Sciatic nerve (tissue), 2 donors: ENCODE results near the gene FAM184B. TPM values are rescaled to one million over a fixed set of nuclear protein-coding genes. Genes with fewer than 3 reads are reported as not detected.

Experiments
- ATAC-seq: fragments of 200-7000 bp; cut with Tn5 transposase; one replicate; pipeline ENCODE4 v1.9.1; 2020; ENCODE audit warnings: mild to moderate bottlenecking, moderate library complexity
- DNase-seq: peaks from one replicate; pipeline ENCODE4 v3.0.0-alpha.2; 2020; ENCODE audit warnings: low spot score
- intact Hi-C: fragments of 100-400 bp; cut with DNase I; formaldehyde crosslinking; loops from one replicate; pipeline ENCODE4 v1.14.2; 2022
- total RNA-seq: library from RNA; stranded (reverse); fragmentation: NEBNext Ultra II Directional; extraction: Animal tissue kit (Norgen Biotek cat#: 25700); gene quantifications from one replicate; pipeline ENCODE4 v1.2.1, GENCODE V29; 2021
- donor health status: DM: no; HTN: no; CAD: no.
- donor health status: DM: no; HTN: no; CAD: no.

The FAM184B gene
- total RNA-seq, 1 donor from 2014 or later = not detected

- ATAC-seq (peak; percentile 99), DNase-seq (peak; percentile 98)
- intact Hi-C loops = no loop called here
Observed at GRCh38 chr4:17614416-17615299, 166.8 kb downstream of the FAM184B start, which contains the start of gene MED28. Gene MED28, plus strand, starts transcription at chr4:17614641. Its CDS starts 14 bp downstream, at chr4:17614655.

- intact Hi-C loops = no loop called here
- DNase-seq (no peak), ATAC-seq (peak; percentile 81)
Observed at GRCh38 chr4:17613761-17614415, 167.5 kb downstream of the FAM184B start.

GRCh38 chr4:17605236-17605635 lies 176.2 kb downstream of the FAM184B start:
- no peak for ATAC-seq
- intact Hi-C loops = no loop called here
- DNase-seq = no peak

- intact Hi-C loops = no loop called here
- ATAC-seq = no peak
- DNase-seq = no peak
Observed at GRCh38 chr4:17599826-17600225, 181.6 kb downstream of the FAM184B start.

GRCh38 chr4:17597517-17597916 lies 183.9 kb downstream of the FAM184B start:
- no peak for ATAC-seq
- intact Hi-C loops = no loop called here
- DNase-seq = no peak

- ATAC-seq (peak; percentile 39), DNase-seq (no peak)
- intact Hi-C loops = no loop called here
Observed at GRCh38 chr4:17595471-17596005, 185.9 kb downstream of the FAM184B start.

GRCh38 chr4:17589355-17589754 lies 192.1 kb downstream of the FAM184B start:
- intact Hi-C loops = no loop called here
- DNase-seq (no peak), ATAC-seq (no peak)

- no peak for DNase-seq
- intact Hi-C loops = no loop called here
- no peak for ATAC-seq
Observed at GRCh38 chr4:17587094-17587822, 194.2 kb downstream of the FAM184B start.

- intact Hi-C loops = no loop called here
- ATAC-seq = no peak
Observed at GRCh38 chr4:17584521-17585213, 196.8 kb downstream of the FAM184B start.

GRCh38 chr4:17583941-17584340 lies 197.5 kb downstream of the FAM184B start:
- intact Hi-C loops = no loop called here
- DNase-seq = no peak
- no peak for ATAC-seq

More at GRCh38 chr4:17584521-17585213, 196.8 kb downstream of the FAM184B start:
- DNase-seq = no peak

- DNase-seq (no peak), ATAC-seq (no peak)
- intact Hi-C loops = no loop called here
Observed at GRCh38 chr4:17583276-17583675, 198.1 kb downstream of the FAM184B start.

- ATAC-seq (no peak), DNase-seq (no peak)
- intact Hi-C loops = no loop called here
Observed at GRCh38 chr4:17580969-17581368, 200.5 kb downstream of the FAM184B start.

Other genes starting within 250 kb of the FAM184B start
- 77.7 TPM for gene LAP3, start 204.4 kb downstream of the FAM184B start, total RNA-seq
- gene MED28, start 167.0 kb downstream of the FAM184B start, total RNA-seq = 48.4 TPM
- 47.7 TPM for gene DCAF16, start 29.1 kb upstream of the FAM184B start, total RNA-seq
- gene NCAPG, start 29.4 kb upstream of the FAM184B start, total RNA-seq = 0.49 TPM
- 29.7 TPM for gene LCORL, start 240.1 kb upstream of the FAM184B start, total RNA-seq